Adrenal gland (tissue), 12 donors: ENCODE data around the gene CDCA3. TPM values are rescaled to one million over a fixed set of nuclear protein-coding genes. Genes with fewer than 3 reads are reported as not detected.

Source experiments
- DNase-seq, 7 donors: peaks; one replicate each; pipeline ENCODE4 v3.0.0-alpha.2; 2019 to 2020
- H3K27ac ChIP-seq, 5 donors: fragments of 200-600 bp; sonication (generic) in 4 of 5; 1 replicate in 3 of 5; 2 replicates in 2 of 5; pipeline versions ENCODE4 v1.5.1 to v1.8.0; 2016 to 2020; ENCODE audit warnings: mild to moderate bottlenecking in 1 of 5
- H3K27me3 ChIP-seq: fragments of 200-600 bp; 2 replicates; pipeline ENCODE4 v1.8.0; 2021
- H3K36me3 ChIP-seq, 2 donors: fragments of 200-600 bp; replicated peaks in 1 of 2; 1 replicate in 1 of 2; 2 replicates in 1 of 2; pipeline versions ENCODE4 v1.5.1 to v1.8.0; 2018 to 2022
- H3K4me1 ChIP-seq, 2 donors: fragments of 200-600 bp; replicated peaks in 1 of 2; 1 replicate in 1 of 2; 2 replicates in 1 of 2; pipeline versions ENCODE4 v1.5.1 to v1.8.0; 2018 to 2021
- H3K4me3 ChIP-seq, 4 donors: fragments of 200-600 bp; sonication (generic) in 3 of 4; one replicate each; pipeline ENCODE4 v1.5.1; 2016 to 2018
- H3K9me3 ChIP-seq, 3 donors: fragments of 200-600 bp; sonication (generic) in 1 of 3; replicated peaks in 1 of 3; 1 replicate in 2 of 3; 2 replicates in 1 of 3; pipeline versions ENCODE4 v1.5.1 to v1.8.0; 2016 to 2021
- POLR2A ChIP-seq, 2 donors: fragments of 450-650 bp; IDR thresholded peaks; one replicate each; pipeline ENCODE4 v1.6.1; 2017; ENCODE audit warnings: antibody characterized with exemption in 2 of 2, mild to moderate bottlenecking in 2 of 2, moderate library complexity in 1 of 2
- WGBS, 4 donors: extraction: QIAGEN DNeasy Blood & Tissue Kit in 2 of 4; methylation state at CpG; one replicate each; pipeline versions ENCODE4 v1.1.5 to v1.1.7; 2013 to 2017; 5-methylcytosine and 5-hydroxymethylcytosine counted together
- intact Hi-C, 2 donors: fragments of 100-400 bp; cut with DNase I; formaldehyde crosslinking; loops; one replicate each; pipeline versions ENCODE4 v1.14.1 to v1.15.0; 2022 to 2023
- polyA plus RNA-seq, 3 donors: library from polyadenylated mRNA; stranded (reverse); fragments of 200-250 nt in 2 of 3; fragments of 350-450 nt in 1 of 3; fragmentation: Illumina TruSeq in 1 of 3; extraction: RNeasy Lipid Tissue Mini Kit (QIAGEN cat#74804) in 1 of 3; gene quantifications; one replicate each; pipeline ENCODE4 v1.2.3, GENCODE V29; 2013 to 2014
- total RNA-seq, 9 donors: library from RNA; depleted of rRNA in 4 of 9; stranded (reverse); fragments of >200 nt in 4 of 9; fragments of 120-200 nt in 1 of 9; fragmentation: NEBNext Ultra II Directional in 1 of 9; extraction: Animal tissue kit (Norgen Biotek cat#: 25700) in 1 of 9; gene quantifications; one replicate each; pipeline versions ENCODE4 v1.1.0 to v1.2.4, GENCODE V29; 2013 to 2023
- TF ChIP-seq, protein P1 (sequence below), 6 experiments: fragments of 450-650 bp in 4 of 6; fragments of 200-600 bp in 2 of 6; sonication (generic) in 1 of 6; IDR thresholded peaks; 1 replicate in 5 of 6; 2 replicates in 1 of 6; pipeline versions ENCODE4 v1.5.1 to v1.8.0; 2016 to 2021; ENCODE audit warnings: antibody characterized with exemption in 6 of 6, mild to moderate bottlenecking in 2 of 6, moderate library complexity in 1 of 6
- donor health status: healthy with polysubstance abuse.
- donor health status: Bipolar disorder and iron deficiency.
- donor health status: DM: yes; HTN: yes; CAD: no.
- donor health status: DM: no; HTN: no; CAD: no.
- donor health status: DM: no; HTN: no; CAD: no.
- donor health status: DM: yes; HTN: yes; CAD: no.

CDCA3 gene
- total and polyA plus RNA-seq, 12 donors = 2.6 to 17.7 (median 3.5) TPM; not detected in 1

DNA sequence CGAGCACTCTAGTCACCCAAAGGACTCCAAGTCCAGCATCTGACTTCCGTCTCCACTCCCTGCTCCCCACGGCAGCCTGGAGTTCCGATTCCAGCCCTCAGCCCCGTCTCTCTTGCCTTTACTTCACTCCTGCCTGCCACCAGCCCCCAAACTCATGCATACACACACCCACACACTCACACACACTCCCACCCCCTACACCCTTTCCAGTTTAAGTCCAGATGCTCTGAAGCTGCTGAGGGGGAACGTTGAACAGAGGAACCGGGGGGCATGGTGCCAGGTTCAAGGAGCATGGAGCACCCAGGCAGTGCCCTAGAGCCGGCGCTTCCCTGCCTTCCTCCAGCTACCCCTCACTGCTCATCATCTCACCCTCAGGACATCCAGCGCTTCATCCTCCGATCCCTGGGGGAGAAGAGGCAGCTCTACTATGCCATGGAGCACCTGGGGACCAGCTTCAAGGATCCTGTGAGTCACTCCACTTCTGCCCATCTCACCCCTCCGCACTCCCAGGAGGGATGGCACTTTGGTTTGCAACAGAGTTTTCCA, 19.6 kb downstream of the CDCA3 start:
- no peak for TF ChIP-seq POLR2A (IDR thresholded peaks at IDR 0.05)
- TF ChIP-seq, protein P1, sequence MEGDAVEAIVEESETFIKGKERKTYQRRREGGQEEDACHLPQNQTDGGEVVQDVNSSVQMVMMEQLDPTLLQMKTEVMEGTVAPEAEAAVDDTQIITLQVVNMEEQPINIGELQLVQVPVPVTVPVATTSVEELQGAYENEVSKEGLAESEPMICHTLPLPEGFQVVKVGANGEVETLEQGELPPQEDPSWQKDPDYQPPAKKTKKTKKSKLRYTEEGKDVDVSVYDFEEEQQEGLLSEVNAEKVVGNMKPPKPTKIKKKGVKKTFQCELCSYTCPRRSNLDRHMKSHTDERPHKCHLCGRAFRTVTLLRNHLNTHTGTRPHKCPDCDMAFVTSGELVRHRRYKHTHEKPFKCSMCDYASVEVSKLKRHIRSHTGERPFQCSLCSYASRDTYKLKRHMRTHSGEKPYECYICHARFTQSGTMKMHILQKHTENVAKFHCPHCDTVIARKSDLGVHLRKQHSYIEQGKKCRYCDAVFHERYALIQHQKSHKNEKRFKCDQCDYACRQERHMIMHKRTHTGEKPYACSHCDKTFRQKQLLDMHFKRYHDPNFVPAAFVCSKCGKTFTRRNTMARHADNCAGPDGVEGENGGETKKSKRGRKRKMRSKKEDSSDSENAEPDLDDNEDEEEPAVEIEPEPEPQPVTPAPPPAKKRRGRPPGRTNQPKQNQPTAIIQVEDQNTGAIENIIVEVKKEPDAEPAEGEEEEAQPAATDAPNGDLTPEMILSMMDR (IDR thresholded peaks at IDR 0.05) = no peak
- 82 to 87% (median 85%) methylated on average over 12 of the region's 12 CpGs for WGBS, 4 donors
- H3K27ac ChIP-seq = no peak overlapping the region
- H3K4me3 ChIP-seq = no peak overlapping the region
- no peaks in the 10 kb centered on the region for H3K27me3 ChIP-seq
- H3K36me3 ChIP-seq = peaks cover 0 to 9% of the 10 kb centered on the region in 2 donors
- peaks cover 3 to 18% of the 10 kb centered on the region in 2 donors for H3K4me1 ChIP-seq
- intact Hi-C loops = no loop called here
- H3K9me3 ChIP-seq = no peaks in the 10 kb centered on the region
- no peak for DNase-seq

DNA sequence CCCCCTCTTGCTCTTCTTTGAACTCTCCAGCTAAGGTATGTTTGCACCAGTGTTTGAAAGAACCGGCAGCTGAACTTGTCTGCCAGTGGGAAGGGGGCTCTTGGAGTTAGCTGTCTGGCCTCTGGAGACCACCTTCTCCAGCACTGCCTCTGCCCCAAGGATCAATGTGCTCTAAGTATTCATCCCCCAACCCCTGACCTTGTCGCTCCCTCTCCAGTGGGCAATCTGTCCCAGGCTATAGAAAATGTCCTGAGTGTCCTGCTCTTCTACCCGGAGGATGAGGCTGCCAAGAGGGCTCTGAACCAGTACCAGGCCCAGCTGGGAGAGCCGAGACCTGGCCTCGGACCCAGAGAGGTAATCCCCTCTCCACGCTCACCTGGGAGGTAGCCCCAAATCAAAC, 20.1 kb downstream of the CDCA3 start:
- Histone ChIP-seq H3K4me3 (no peak overlapping the region), H3K27me3 (no peaks in the 10 kb centered on the region), H3K36me3 (peaks cover 0 to 9% of the 10 kb centered on the region in 2 donors), H3K4me1 (peaks cover 3 to 18% of the 10 kb centered on the region in 2 donors), H3K9me3 (no peaks in the 10 kb centered on the region), H3K27ac (no peak overlapping the region)
- TF ChIP-seq, protein P1 (IDR thresholded peaks at IDR 0.05) = no peak
- TF ChIP-seq POLR2A (IDR thresholded peaks at IDR 0.05) = no peak
- DNase-seq = no peak
- intact Hi-C loops = no loop called here
- 85 to 92% (median 87%) methylated on average over 5 to 6 of the region's 6 CpGs for WGBS, 4 donors

DNA sequence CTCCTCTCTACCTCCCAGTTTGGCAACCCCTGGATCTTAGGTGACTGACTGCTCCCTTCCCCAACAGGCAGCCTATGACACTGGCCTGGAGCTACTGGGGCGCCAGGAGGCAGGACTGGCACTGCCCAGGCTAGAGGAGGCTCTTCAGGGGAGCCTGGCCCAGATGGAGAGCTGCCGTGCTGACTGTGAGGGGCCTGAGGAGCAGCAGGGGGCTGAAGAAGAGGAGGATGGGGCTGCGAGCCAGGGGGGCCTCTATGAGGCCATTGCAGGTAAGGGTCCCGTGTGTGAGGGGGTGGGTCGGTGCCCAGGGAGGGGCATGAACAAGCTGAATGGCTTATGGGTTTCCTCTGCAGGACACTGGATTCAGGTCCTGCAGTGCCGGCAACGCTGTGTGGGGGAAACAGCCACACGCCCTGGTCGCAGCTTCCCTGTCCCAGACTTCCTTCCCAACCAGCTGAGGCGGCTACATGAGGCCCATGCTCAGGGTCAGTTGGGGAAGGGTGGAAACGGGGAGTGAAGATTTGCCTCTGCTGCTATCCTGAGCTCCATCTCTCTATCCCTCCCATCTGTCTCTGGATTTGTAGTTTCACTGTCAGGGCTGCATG, 20.7 kb downstream of the CDCA3 start:
- H3K4me3 ChIP-seq = no peak overlapping the region
- intact Hi-C loops = no loop called here
- TF ChIP-seq, protein P1 (IDR thresholded peaks at IDR 0.05) = no peak
- no peak for TF ChIP-seq POLR2A (IDR thresholded peaks at IDR 0.05)
- no peak overlapping the region for H3K27ac ChIP-seq
- peaks cover 0 to 9% of the 10 kb centered on the region in 2 donors for H3K36me3 ChIP-seq
- H3K27me3 ChIP-seq = no peaks in the 10 kb centered on the region
- H3K4me1 ChIP-seq = peaks cover 3 to 18% of the 10 kb centered on the region in 2 donors
- WGBS, 4 donors = 83 to 96% (median 86%) methylated on average over 4 to 11 of the region's 11 CpGs
- no peak for DNase-seq
- no peaks in the 10 kb centered on the region for H3K9me3 ChIP-seq

DNA sequence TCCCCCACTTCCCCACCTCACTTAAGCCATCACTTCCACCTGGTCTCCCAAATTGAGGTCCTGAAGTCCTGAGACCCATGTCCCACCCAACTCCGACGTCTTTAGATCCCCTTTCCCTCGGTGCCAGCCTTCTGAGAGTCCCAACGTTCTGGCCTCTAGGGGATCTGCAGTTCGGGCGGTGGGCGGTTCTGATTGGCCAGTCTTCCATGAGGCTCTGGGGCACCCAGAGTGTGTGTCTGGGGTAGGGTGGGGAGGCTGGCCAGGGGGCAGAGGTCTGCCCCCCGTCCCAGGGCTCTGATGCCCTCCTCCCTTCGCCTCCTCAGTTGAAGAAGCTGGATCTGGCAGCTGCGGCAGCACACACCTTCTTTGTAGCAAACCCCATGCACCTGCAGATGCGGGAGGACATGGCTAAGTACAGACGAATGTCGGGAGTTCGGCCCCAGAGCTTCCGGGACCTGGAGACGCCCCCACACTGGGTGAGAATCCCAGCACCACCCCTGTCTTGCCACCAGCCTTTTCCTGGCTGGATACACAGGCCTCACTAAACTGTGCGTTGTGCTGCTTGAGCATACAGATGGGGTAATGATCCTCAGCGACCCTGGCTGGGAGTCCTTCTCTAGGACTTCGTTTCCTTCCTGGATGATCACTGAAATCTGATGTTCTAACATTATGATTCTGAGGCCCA, 21.4 kb downstream of the CDCA3 start:
- DNase-seq = peak in 1 of 7 donors; percentile 70
- Histone ChIP-seq H3K9me3 (no peaks in the 10 kb centered on the region), H3K4me1 (peaks cover 3 to 18% of the 10 kb centered on the region in 2 donors), H3K36me3 (peaks cover 0 to 9% of the 10 kb centered on the region in 2 donors), H3K27me3 (no peaks in the 10 kb centered on the region), H3K27ac (peak overlapping the region in 3 of 5 donors; percentile 16 to 82 (median 75)), H3K4me3 (peak overlapping the region in 2 of 4 donors; percentile 49 to 78)
- intact Hi-C loops = loop anchor here in 1 of 2 donors (10.0 kb wide), 1 partner anchor 85 kb away; no protein-coding TSS in a partner anchor
- TF ChIP-seq, protein P1 (IDR thresholded peaks at IDR 0.05) = no peak
- no peak for TF ChIP-seq POLR2A (IDR thresholded peaks at IDR 0.05)
- WGBS, 4 donors = 56 to 69% (median 64%) methylated on average over 12 to 19 of the region's 19 CpGs
